Rectal smooth muscle tissue (tissue), 1 donor: Measurements from ENCODE around the gene SOAT1.
"Not testable (repeated sequence)": the region's sequence is repeated elsewhere in the genome, so short reads cannot be mapped to it uniquely, and the experiment has no call there.

Experiments used
- H3K27ac ChIP-seq: one replicate; pipeline ENCODE4 v1.7.0; 2013; ENCODE audit warnings: low read depth, low read length, inconsistent platforms
- H3K27me3 ChIP-seq: one replicate; pipeline ENCODE4 v1.7.0; 2013; ENCODE audit warnings: low read length; ENCODE audit not compliant: control insufficient read depth, insufficient read depth
- H3K36me3 ChIP-seq: one replicate; pipeline ENCODE4 v1.7.0; 2013; ENCODE audit warnings: low read length; ENCODE audit not compliant: control insufficient read depth, insufficient read depth
- H3K4me1 ChIP-seq: one replicate; pipeline ENCODE4 v1.7.0; 2013; ENCODE audit warnings: low read length; ENCODE audit not compliant: control insufficient read depth, insufficient read depth
- H3K4me3 ChIP-seq: one replicate; pipeline ENCODE4 v1.7.0; 2013; ENCODE audit warnings: low read length
- H3K9ac ChIP-seq: one replicate; pipeline ENCODE4 v1.7.0; 2013; ENCODE audit warnings: low read length

The SOAT1 gene

DNA sequence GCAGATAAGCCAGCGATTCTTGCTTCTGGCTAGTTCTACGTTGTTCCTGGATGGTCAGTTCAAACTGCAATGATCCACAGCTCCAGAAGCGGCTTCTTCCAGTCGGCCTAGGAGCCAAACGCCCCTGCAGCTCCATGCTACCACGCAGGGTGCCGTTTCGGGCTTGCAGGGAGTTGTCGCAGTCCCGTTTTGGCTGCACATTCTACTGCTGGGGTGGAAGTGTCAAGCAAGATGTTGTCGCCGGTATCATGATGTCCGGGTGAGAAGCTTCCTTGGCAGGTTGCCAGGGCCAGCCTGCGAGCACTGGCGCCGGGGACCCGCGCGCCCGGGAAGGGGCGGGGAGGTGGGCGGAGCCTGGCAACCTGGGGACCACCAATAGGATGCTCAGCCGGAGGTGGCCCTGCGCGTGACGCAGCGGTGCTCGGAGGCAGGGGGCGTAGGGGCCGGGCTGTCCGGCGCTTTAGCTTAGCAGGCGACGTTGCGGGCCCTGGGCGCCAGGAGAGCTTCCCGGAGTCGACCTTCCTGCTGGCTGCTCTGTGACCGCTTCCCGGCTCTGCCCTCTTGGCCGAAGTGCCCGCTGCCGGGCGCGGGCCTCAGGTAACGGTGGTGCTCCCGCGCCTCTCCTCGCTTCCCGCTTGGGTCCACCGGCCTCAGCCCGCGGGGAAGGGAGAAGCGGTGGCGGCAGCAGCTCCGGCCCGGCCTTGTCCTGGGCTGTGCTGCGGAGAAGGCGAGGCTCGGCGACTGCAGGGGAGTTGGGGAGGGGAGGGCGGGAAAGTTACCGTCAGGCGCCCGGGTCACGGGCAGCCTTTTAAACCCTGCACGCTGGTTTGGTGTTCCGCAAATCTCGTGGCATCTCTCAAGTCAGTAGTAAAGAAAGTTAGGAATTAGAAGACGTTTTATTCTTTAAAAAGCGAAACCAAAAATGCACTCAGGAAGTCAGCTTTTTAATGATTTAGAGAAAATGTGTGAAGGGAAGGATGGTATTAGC, at the start of gene SOAT1:
Gene SOAT1, plus strand, starts transcription at position 458 of the 988 bp plus-strand sequence. CDS start 8,888 bp downstream, outside the sequence.
- H3K36me3 ChIP-seq, result no peaks in the 10 kb centered on the region
- peak within 1 kb of the TSS; percentile 93 for H3K4me3 ChIP-seq
- H3K4me1 ChIP-seq, result no peaks in the 10 kb centered on the region
- H3K27me3 ChIP-seq, result no peaks in the 10 kb centered on the region
- H3K27ac ChIP-seq, result peak within 1 kb of the TSS; percentile 93
- H3K9ac ChIP-seq, result peak within 1 kb of the TSS; percentile 24

GRCh38 chr1:179245426-179245825, 48.2 kb upstream of the SOAT1 start:
- not testable (repeated sequence) for H3K4me1 ChIP-seq, H3K27ac ChIP-seq, H3K27me3 ChIP-seq, H3K4me3 ChIP-seq, H3K9ac ChIP-seq, H3K36me3 ChIP-seq

GRCh38 chr1:179247923-179248322, 45.7 kb upstream of the SOAT1 start:
- no peak overlapping the region for H3K9ac ChIP-seq
- H3K27ac ChIP-seq, result no peak overlapping the region
- H3K4me1 ChIP-seq, result no peaks in the 10 kb centered on the region
- no peaks in the 10 kb centered on the region for H3K27me3 ChIP-seq
- no peak overlapping the region for H3K4me3 ChIP-seq
- H3K36me3 ChIP-seq, result no peaks in the 10 kb centered on the region

DNA sequence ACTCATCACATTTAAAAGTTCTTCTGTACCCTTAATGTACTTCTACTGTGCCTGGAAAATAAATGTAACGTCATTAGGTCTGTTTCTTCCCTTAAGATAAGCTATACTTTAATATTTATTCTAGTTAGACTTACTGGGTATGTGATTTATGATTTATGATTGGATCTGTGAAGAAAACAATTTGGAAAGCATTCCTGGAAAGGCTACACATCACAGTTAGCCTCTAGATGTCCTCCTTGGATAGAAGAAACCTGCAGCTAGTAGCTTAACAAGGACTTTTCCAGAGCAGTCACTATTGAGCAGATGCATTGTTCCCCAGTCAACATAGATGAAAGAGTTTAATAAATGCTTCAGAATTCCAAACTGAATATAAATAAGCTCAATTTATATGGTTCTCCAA, 41.9 kb upstream of the SOAT1 start:
- Histone ChIP-seq H3K9ac (no peak overlapping the region), H3K36me3 (no peaks in the 10 kb centered on the region), H3K4me1 (no peaks in the 10 kb centered on the region), H3K27me3 (no peaks in the 10 kb centered on the region), H3K4me3 (no peak overlapping the region), H3K27ac (no peak overlapping the region)

GRCh38 chr1:179252606-179253005, 41.0 kb upstream of the SOAT1 start:
- Histone ChIP-seq H3K27ac (no peak overlapping the region), H3K27me3 (no peaks in the 10 kb centered on the region), H3K9ac (no peak overlapping the region), H3K4me3 (no peak overlapping the region), H3K36me3 (no peaks in the 10 kb centered on the region), H3K4me1 (no peaks in the 10 kb centered on the region)

- Histone ChIP-seq H3K9ac (no peak overlapping the region), H3K4me1 (no peaks in the 10 kb centered on the region), H3K27ac (no peak overlapping the region), H3K4me3 (no peak overlapping the region), H3K36me3 (no peaks in the 10 kb centered on the region), H3K27me3 (no peaks in the 10 kb centered on the region)
Observed at GRCh38 chr1:179253286-179253972, 40.2 kb upstream of the SOAT1 start.

DNA sequence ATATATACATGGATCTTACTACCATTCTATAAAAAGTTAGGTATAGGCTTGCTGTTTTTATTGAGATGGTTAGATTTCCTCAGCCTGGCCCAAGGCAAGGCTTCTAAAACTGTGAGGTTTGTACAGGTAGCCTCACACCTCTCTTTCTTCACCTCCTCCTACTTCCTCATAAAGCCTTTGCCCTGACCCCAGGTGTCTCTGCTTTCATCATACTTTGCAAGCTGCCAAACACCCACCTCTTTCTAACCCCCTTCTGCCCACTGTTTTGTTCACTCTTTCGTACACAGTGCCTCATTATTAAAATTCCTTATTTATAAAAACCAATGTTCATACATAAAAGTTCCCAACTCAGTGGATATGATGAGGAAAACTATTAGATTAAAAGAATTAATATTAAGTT, 31.4 kb upstream of the SOAT1 start:
- no peak overlapping the region for H3K4me3 ChIP-seq
- H3K4me1 ChIP-seq, result no peaks in the 10 kb centered on the region
- H3K27ac ChIP-seq, result no peak overlapping the region
- H3K36me3 ChIP-seq, result no peaks in the 10 kb centered on the region
- no peaks in the 10 kb centered on the region for H3K27me3 ChIP-seq
- no peak overlapping the region for H3K9ac ChIP-seq

DNA sequence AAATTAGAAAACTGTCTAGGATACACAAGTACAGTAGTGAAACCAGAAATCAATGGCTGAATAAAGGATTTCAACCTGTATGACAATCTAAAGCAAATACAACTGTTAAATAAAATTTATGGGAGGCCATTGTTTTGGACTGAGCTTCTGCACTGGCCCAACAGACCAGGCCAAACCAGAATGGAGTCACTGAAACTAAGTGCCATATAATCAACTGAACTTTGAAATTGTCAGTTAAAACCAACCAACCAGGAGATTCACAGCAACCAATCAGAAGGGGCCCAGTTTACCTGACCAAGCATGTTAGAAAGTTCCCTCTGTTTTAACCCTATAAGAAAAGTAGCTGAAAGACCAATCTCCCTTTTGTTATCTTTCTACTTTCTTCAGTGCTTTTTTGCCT, 30.5 kb upstream of the SOAT1 start:
- Histone ChIP-seq H3K4me3 (no peak overlapping the region), H3K27me3 (no peaks in the 10 kb centered on the region), H3K4me1 (no peaks in the 10 kb centered on the region), H3K27ac (no peak overlapping the region), H3K9ac (no peak overlapping the region), H3K36me3 (no peaks in the 10 kb centered on the region)

- H3K9ac ChIP-seq, result no peak overlapping the region
- no peaks in the 10 kb centered on the region for H3K4me1 ChIP-seq
- no peaks in the 10 kb centered on the region for H3K27me3 ChIP-seq
- H3K4me3 ChIP-seq, result no peak overlapping the region
- H3K27ac ChIP-seq, result no peak overlapping the region
- H3K36me3 ChIP-seq, result no peaks in the 10 kb centered on the region
Observed at GRCh38 chr1:179264507-179264906, 29.1 kb upstream of the SOAT1 start.

DNA sequence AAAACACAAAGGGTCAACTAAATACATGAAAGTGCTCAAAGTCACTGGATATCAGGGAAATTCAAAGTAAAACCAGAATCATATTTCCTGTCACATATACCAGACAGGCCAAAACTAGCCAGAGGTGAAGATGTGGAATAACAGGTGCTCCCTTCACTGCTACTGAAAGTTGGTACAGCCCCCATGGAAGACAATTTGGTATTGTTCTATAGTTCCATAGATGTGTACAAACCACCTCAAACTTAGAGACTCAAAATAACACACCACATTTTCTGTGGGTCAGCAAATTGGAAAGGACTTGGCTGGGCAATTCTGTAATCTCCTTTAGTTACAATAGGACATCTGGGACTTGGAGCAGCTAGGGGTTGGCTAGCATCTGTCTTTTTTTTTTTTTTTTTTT, 24.5 kb upstream of the SOAT1 start:
- Histone ChIP-seq H3K4me1 (no peaks in the 10 kb centered on the region), H3K4me3 (no peak overlapping the region), H3K36me3 (no peaks in the 10 kb centered on the region), H3K27ac (no peak overlapping the region), H3K27me3 (no peaks in the 10 kb centered on the region), H3K9ac (no peak overlapping the region)

- not testable (repeated sequence) for H3K36me3 ChIP-seq, H3K4me1 ChIP-seq, H3K27ac ChIP-seq, H3K27me3 ChIP-seq, H3K9ac ChIP-seq, H3K4me3 ChIP-seq
Observed at GRCh38 chr1:179274424-179274823, 19.2 kb upstream of the SOAT1 start.

GRCh38 chr1:179278920-179279319, 14.7 kb upstream of the SOAT1 start:
- Histone ChIP-seq H3K36me3 (no peaks in the 10 kb centered on the region), H3K4me3 (no peak overlapping the region), H3K27me3 (no peaks in the 10 kb centered on the region), H3K9ac (no peak overlapping the region), H3K4me1 (no peaks in the 10 kb centered on the region), H3K27ac (no peak overlapping the region)
